Body of pancreas (tissue), 4 donors: ENCODE measurements around the gene GABBR1.

Source experiments
- POLR2A ChIP-seq, 3 donors: fragments of 450-650 bp; IDR thresholded peaks; one replicate each; pipeline ENCODE4 v1.6.1; 2016; ENCODE audit warnings: antibody characterized with exemption in 3 of 3, mild to moderate bottlenecking in 2 of 3
- TF ChIP-seq, protein P1 (sequence below), 7 experiments: fragments of 450-650 bp in 4 of 7; fragments of 200-600 bp in 3 of 7; sonication (generic) in 3 of 7; IDR thresholded peaks; one replicate each; pipeline ENCODE4 v1.5.1; 2016 to 2019; ENCODE audit warnings: antibody characterized with exemption in 7 of 7

DNA sequence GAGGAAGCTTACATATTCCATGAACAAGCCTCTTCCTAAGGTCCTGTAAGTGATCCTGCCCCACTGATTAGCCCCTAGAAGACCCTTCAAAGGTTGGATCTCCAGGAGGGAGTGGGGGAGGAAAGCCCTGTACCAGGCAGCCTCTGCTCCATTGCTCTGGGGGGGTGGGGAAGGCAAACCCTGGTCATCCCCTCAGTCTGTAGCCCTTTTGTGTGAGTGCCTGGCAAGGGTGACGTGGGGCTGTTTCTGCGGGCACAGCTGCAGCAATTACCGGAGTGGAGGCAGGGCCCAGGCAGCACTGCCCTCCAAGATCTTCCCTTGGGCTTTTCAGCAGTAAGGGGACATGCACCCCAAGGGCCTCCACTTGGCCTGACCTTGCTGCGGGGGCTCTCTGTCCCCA, 23.8 kb upstream of the GABBR1 start, which contains the start of gene MOG:
- TF ChIP-seq, protein P1, sequence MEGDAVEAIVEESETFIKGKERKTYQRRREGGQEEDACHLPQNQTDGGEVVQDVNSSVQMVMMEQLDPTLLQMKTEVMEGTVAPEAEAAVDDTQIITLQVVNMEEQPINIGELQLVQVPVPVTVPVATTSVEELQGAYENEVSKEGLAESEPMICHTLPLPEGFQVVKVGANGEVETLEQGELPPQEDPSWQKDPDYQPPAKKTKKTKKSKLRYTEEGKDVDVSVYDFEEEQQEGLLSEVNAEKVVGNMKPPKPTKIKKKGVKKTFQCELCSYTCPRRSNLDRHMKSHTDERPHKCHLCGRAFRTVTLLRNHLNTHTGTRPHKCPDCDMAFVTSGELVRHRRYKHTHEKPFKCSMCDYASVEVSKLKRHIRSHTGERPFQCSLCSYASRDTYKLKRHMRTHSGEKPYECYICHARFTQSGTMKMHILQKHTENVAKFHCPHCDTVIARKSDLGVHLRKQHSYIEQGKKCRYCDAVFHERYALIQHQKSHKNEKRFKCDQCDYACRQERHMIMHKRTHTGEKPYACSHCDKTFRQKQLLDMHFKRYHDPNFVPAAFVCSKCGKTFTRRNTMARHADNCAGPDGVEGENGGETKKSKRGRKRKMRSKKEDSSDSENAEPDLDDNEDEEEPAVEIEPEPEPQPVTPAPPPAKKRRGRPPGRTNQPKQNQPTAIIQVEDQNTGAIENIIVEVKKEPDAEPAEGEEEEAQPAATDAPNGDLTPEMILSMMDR (IDR thresholded peaks at IDR 0.05), result no peak
- TF ChIP-seq POLR2A (IDR thresholded peaks at IDR 0.05), result no peak
